SK-N-MC (cell line): ENCODE results near the gene ASXL2.

Experiments used
- EZH2 ChIP-seq: fragments of 200-600 bp; sonication (generic); IDR thresholded peaks from one replicate; pipeline ENCODE4 v1.6.1; 2017; ENCODE audit warnings: antibody characterized with exemption
- FOXP2 ChIP-seq: optimal IDR thresholded peaks from 2 replicates; pipeline ENCODE3; 2011; ENCODE audit warnings: mild to moderate bottlenecking, moderate library complexity; ENCODE audit not compliant: insufficient read depth; ENCODE audit errors: extremely low read length, control extremely low read depth
- POLR2AphosphoS5 ChIP-seq: IDR thresholded peaks from 2 replicates; pipeline ENCODE4 v1.6.1; 2012; ENCODE audit warnings: mild to moderate bottlenecking, low read depth, low read length, borderline replicate concordance

- TF ChIP-seq POLR2AphosphoS5 (no peak), EZH2 (no peak), FOXP2 (no peak)
Measured at GRCh38 chr2:25698752-25699151, 179.5 kb downstream of the ASXL2 start.
